ACHN (cell line): ENCODE measurements around the gene F7.
"Not testable (repeated sequence)": the region's sequence is repeated elsewhere in the genome, so short reads cannot be mapped to it uniquely, and the experiment has no call there.

Experiments
- DNase-seq: peaks from one replicate; pipeline ENCODE4 v3.0.0-alpha.2; 2015
- in situ Hi-C: cut with HindIII; loops from 2 replicates; pipeline ENCODE4 v1.10.0; 2017; ENCODE audit warnings: low sequenced_read_pairs, low pct_ligation_motif_present, low pct_unique_long_range_greater_than_20kb

The F7 gene

DNA sequence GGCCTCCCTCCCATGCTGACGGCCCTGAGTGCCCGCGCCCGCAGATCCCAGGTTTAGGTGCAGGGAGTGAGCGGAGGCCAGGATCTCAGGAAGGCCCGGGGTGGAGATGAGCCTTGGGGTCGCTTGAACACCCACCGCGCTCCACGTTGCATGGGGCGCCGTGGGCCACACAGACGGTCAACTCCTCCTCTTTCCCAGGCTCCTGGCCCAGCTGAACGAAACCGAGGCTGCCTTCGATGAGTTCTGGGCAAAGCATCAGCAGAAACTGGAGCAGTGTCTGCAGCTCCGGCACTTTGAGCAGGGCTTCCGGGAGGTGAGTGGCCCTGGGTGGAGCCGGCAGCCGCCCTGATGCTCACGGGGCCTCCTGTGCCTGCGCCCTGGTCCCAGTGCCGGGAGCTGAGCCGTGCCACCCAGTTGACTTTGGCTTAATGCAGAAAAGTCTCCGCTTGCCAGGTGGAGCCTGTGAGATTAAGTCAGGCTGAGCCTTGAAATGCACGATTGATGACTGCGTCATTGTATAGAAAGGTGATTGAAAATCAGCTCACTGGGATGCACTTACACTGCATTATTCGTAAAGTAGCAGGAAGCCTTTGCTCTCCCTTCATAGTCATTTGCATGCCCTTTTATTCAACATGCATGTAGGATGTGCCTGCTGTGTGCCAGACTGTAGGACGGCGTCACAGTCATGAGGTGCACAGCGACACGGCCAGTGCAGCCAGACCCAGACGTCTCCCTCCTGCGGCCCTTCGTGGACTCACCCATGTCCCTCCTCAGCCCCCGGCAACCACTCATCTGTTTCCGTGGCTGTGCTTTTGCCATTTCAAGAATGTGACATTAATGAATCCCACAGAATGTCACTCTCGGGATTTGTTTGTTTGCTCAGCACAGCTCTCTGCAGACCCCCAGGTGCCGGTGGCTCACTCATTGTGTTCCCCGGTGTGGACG is 35.5 kb upstream of the F7 start:
- in situ Hi-C loops = no loop called here
- no peak for DNase-seq

DNA sequence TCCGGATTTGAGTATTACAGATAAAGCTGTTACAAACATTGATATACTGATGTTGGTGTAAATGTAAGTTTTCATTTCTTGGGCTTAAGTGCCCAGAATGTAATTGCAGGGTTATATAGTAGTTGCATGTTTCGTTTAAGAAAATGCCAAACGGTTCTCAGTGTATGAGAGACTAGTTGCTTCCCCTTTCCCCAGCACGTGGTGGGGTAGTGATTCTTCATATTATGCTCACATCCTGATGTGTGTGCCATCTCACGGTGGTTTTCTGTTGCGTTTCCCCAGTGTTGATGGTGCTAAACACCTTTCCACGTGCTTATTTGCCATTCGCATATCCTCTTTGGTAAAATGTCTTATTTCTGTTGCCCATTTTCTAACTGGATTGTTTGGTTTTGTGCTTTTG is 34.7 kb upstream of the F7 start:
- DNase-seq = no peak
- in situ Hi-C loops = no loop called here

DNA sequence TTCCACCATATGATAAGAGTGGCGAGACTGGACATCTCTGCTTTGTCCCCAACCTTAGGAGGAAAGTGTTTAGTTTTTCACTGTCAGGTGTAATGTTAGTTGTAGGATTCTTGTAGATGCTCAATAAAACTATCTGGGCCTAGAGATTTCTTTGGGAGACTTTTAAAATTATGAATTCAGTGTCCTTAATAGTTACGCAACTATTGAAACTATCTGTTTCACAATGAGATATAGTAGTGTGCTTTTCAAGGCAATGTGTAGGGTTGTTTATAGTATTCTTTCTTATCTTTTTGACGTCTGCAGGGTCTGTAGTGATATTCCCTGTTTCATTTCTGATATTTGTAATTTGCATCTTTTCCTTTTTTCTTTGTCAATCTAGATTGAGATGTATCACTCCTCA is 33.2 kb upstream of the F7 start:
- in situ Hi-C loops = no loop called here

DNA sequence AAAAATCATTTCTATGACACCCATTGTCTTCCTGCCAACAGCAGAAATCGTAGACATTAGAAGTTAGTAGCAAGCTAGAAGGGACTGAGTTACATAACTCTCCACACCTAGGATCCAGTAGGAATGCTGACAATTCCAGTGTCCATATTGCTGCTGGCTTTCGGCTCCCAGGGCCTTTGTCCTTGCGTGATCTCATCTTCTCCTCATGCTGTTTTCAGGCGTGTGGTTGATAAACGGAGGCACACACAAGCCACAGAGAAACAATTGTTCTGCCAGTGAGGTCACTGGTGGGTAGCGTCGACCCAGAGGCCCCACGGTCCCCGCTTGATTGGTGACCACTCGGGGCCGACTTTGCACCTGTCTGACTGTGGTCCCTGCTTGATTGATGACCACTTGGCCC is 31.6 kb upstream of the F7 start:
- in situ Hi-C loops = no loop called here
- DNase-seq = no peak

More for the DNA sequence above, 33.2 kb upstream of the F7 start:
- DNase-seq = no peak

DNA sequence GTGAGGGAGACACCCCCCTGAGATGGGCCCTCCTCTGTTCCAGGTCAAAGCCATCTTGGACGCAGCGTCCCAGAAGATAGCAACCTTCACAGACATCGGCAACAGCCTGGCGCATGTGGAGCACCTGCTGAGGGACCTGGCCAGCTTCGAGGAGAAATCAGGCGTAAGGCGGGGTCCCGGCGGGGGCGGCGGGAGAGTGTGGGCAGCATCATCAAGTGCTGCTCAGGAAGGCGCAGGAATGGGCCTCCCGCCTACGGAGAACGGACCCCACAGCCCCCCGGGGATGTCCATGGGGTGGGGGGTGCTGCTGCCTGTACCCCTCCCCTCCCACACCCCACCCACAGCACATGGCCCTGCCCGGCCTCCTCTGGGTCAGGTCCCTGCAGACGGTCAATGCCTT is 31.2 kb upstream of the F7 start:
- DNase-seq = no peak
- in situ Hi-C loops = no loop called here

DNA sequence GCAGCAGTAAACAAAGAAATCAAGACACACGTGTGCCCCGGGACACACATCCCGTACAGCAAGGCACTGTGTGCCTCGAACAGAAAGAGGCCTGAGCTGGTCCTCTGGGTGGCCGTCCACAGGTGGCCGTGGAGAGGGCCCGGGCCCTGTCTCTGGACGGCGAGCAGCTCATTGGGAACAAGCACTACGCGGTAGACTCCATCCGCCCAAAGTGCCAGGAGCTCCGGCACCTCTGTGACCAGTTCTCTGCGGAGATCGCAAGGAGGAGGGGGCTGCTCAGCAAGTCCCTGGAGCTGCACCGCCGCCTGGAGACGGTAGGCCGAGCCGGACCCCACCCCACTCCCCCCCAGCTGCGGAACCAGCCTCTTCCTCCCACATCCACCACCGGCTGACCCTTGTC is 30.7 kb upstream of the F7 start:
- no peak for DNase-seq
- in situ Hi-C loops = no loop called here

DNA sequence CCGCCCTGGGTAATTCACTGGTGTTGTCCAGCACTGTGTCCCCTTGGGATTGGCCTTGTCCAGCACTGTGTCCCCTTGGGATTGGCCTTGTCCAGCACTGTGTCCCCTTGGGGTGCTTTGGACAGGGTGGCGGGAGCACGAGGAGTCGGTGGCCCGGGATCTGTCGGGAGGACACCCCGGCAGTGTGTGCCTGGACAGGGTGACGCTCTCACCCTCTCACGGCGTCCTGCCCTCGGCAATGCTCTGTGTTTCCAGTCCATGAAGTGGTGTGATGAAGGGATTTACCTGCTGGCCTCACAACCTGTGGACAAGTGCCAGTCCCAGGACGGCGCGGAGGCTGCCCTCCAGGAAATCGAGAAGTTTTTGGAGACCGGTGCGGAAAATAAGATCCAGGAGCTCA is 29.9 kb upstream of the F7 start:
- DNase-seq = no peak
- in situ Hi-C loops = no loop called here

DNA sequence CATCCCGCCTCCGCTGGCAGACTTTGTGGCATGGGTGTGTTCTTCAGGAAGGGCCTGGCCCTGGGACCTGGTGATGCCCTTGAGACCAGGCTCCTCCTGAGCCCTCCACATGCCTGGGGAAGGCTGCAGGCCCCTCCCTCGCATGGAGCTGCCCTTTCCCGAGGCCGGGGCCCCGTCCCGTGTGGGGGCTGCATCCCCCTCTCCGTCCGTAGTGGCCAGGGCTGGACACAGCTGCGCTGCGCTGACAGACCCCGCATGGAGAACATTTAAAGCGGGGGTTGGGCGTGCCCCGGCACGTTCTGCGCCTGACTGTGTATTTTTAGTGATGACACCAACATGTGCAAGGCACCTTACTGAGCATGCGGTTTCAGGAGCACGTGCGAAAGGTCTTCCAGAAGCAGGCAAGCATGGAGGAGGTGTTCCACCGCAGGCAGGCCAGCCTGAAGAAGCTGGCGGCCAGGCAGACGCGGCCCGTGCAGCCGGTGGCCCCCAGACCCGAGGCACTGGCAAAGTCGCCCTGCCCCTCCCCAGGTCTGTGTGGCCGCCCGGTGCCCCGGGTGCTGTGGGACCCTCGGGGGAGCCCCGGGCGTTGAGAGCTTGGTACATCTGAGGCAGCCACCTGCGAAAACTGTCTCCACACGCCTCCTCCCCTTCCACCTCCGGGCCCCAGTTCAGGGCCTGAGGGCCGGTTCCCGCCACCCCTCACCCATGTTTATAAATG is 28.8 kb upstream of the F7 start:
- in situ Hi-C loops = no loop called here

DNA sequence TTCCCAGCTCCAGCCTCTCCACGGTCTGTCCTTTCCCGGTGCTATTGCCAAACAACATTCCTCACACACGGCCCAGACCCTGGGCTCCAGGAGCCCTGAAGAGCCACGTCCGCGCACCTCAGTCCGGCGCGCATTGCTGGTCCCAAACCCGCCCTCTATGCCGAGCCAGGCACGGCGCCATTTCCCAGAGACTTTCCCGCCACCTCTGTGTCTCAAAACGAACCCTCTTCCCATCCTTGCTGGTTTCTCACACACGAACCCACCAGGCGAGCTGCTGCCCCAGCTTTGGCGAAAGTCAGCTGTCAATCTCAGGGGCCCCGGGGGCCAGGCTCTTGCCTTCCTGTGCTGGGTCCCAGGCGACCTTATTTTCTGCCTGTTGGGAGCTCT is 28.0 kb upstream of the F7 start:
- in situ Hi-C loops = no loop called here
- DNase-seq = no peak

More for the DNA sequence above, 28.8 kb upstream of the F7 start:
- no peak for DNase-seq

DNA sequence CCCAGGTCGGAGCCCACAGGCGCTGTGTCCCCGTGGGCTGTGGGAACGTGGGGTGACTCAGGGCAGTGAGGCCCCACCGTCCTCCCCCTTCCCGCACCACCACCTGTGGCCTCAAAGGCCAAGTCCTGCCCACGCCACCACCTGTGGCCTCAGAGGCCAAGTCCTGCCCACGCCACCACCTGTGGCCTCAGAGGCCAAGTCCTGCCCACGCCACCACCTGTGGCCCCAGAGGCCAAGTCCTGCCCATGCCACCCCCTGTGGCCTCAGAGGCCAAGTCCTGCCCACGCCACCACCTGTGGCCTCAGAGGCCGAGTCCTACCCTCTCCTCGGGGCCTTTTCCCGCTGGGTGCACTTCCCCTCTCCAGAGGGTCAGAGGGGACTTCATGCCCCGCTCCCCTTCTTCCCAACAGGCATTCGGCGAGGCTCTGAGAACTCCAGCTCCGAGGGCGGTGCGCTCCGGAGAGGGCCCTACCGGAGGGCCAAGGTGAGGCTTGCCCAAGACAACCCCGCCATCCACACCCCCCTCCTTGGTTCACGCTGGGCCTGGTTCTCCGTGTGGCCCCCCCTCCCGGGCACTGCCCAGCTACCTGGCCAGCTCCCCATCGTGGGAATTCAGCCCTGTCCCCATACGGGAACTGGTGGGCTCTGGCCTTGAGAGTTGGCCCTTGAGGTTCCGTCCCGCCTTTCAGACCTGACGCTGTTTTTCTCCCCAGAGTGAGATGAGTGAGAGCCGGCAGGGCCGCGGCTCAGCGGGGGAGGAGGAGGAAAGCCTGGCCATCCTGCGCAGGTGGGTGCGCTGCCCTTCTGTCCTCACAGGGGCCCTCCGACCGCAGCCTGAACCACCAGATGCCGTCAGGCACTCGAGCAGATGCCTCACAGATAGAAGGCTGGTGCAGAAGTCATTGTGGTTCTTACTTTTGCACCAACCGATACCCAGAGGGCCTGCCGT is 27.4 kb upstream of the F7 start:
- DNase-seq = no peak

DNA sequence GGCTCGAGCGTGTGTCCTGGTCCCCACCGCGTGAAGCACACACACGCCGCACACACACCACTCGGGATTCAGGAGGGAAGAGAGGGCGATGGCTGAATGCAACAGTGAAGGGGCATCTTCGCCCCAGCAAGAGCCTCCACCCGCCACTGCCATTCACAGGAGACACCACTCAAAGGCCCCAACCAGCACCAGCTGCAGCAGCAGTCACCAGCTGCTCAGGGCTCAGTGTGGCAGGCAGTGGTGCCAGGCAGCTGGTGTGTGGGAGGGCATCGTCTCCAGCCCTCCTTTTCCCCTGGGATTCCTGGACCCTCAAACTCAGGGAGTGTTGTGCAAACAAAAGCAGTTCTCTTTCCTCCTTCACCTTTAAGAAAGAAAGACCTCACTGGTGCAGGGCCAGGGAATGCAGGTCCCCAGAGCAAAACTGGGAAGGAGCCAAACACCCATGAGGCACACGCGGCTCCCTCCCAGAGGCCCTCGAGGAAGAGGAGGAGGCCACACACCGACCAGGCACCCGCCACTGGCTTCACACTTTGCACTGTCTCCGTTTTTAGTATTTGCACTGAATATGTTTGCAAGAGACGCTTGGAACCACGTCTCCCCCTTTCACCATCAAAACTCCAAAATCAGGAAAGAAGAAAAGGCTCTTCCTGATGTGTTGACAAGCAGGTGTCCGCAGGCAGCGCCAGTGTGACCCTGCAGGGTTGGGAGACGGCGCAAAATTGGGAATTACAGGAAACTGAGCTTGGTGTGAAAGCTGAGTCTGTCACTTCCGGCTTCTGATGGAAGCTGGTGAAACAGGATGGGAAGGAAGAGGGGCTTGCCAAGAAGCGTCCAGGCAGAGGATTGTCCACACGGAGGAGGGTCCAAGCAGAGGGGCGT is 26.4 kb upstream of the F7 start:
- DNase-seq = no peak
- in situ Hi-C loops = no loop called here

More for the DNA sequence above, 27.4 kb upstream of the F7 start:
- in situ Hi-C loops = no loop called here

DNA sequence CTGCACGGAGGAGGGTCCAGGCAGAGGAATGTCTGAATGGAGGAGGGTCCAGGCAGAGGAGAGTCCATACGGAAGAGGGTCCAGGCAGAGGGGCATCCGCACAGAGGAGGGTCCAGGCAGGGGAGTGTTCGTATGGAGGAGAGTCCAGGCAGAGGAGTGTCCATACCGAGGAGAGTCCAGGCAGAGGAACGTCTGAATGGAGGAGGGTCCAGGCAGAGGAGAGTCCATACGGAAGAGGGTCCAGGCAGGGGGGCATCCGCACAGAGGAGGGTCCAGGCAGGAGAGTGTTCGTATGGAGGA is 25.9 kb upstream of the F7 start:
- in situ Hi-C loops, DNase-seq: not testable (repeated sequence)

DNA sequence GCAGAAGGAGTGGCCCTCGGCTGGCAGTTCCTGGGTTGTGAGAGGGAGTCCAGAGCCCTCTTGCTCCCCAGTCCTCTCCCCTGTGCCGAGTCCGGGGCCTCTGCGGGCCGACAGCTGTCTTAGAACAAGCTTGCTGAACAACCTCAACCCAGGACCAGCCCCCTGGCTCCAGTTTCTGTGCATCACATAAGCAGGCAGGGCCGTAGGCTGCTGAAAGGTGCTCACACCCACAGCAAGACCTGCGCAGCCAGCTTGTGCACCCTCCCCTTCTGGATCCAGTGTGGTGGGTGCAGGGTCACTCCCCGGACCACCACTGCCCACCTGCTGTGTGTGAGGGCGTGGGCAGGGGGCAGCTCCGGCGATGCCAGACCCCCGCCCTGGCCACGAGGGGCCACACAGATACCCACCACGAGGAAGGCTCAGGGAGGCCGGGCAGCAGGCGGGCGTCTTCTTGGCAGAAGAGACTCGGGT is 25.2 kb upstream of the F7 start:
- in situ Hi-C loops = no loop called here
- no peak for DNase-seq

DNA sequence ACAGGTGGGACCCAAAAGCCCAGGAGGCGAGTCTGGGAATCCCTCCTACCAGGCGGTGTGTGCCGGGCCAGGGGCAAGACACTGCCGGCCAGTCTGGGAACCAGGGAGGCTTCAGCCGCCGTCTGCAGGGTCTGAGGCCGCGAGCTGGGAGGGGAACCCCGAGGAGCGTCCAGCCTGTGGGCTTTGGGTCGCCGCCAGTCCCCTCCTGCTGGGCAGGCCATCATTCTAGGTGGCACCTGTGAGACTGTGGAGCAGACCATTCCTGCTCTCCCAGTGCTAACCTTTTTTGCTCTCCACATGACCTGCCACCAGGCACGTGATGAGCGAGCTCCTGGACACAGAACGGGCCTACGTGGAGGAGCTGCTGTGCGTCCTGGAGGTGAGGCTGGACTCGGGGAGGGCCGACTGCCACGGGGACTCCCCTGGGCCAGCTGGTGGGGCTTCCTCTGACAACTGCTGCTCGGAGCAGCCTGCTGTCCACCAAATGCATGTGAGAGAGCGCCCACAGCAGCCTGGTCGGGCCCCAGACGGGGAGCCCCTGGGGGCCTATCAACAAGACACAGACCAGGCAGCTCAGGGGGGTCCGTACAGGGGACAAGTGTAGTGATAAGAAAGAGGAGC is 24.6 kb upstream of the F7 start:
- DNase-seq = no peak
- in situ Hi-C loops = no loop called here

DNA sequence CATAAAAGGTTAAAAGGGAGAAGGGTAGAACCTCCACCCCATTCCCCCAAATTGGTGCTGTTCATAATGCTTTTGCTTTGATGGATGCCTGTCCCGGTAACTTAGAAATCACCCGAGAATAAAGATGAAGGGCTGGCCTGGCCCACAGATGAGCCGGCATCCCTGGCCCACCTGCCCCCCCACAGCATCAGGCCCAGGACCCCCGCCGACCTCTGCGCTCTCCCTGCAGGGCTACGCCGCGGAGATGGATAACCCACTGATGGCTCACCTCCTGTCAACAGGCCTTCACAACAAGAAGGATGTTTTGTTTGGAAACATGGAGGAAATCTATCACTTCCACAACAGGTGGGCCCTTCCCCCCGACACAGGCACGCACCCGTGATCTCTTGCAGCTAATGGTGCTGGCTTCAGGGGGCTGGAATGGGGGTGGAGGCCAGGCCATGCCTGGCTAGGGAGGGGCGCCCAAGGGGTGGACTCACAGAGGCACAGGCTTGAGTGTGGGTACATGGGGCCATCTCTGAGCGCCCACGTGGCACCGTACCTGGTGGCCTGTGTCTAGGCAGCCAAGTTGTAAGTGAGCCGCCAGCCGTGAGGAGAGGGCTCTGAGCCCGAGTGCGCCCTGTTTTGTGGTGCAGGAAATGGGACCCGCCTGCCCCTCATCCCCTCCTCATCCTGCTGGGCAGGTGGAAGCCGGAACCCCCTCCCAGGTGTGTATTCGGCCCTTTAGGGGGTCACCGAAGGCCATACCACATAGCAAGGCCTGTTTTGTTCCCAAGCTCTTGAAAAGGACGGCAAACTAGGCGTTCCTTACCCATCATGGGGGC is 23.2 kb upstream of the F7 start:
- no peak for DNase-seq
- in situ Hi-C loops = no loop called here

DNA sequence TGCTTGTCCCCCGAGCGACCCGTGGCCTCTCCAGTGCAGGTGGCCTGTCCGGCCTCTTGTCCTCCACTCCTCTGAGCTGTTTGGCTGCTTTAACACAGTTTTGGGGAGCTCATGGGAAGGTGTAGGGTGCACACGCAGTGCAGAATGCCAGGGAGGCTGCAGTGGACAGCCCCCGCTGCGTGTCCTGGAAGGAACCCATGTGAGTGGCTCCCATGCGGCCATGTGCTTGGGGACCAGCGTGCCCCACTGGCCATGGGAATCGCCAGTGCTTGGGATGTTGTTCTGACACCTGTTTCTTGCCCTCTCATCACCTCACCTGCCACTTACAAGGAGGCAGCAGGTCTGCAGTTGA is 22.6 kb upstream of the F7 start:
- in situ Hi-C loops = no loop called here
- DNase-seq = no peak
